ENCODE data around the gene GYS1. TPM values are rescaled to one million over a fixed set of nuclear protein-coding genes. Genes with fewer than 3 reads are reported as not detected.
A peak's percentile ranks its signal among the peaks of the same experiment; 100 is the strongest.

The GYS1 gene
- total and polyA plus RNA-seq, 2 of the 8 experiments (the other 6 are each of a cell fraction or from before 2014, with no cell fraction given): 30.0 to 38.7 TPM

DNA sequence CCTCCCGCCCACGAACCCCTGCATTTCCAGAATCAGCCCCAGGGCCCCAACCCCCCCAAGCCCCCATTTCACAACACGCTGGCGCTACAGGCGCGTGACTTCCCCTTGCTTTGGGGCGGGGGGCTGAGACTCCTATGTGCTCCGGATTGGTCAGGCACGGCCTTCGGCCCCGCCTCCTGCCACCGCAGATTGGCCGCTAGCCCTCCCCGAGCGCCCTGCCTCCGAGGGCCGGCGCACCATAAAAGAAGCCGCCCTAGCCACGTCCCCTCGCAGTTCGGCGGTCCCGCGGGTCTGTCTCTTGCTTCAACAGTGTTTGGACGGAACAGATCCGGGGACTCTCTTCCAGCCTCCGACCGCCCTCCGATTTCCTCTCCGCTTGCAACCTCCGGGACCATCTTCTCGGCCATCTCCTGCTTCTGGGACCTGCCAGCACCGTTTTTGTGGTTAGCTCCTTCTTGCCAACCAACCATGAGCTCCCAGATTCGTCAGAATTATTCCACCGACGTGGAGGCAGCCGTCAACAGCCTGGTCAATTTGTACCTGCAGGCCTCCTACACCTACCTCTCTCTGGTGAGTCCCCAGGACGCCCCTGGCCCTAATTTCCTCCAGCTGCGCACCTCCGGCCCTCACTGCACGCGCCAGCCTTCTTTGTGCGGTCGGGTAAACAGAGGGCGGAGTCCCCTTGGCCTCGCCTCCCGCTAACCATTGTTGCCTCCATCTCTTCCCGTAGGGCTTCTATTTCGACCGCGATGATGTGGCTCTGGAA lies 27.9 kb downstream of the GYS1 start, which contains the start of gene FTL:
Gene FTL, plus strand, starts transcription at position 270 of the 766 bp plus-strand sequence. Its CDS starts 199 bp downstream, at position 469.
- Histone ChIP-seq H3K27ac (ENCODE audit: low read depth, low read length) (peak within 1 kb of the TSS; percentile 76), H3K4me3 (ENCODE audit: extremely low read depth in 1 of 4, insufficient read depth in 2 of 4, low read depth in 3 of 4, low read length in 4 of 4) (peak within 1 kb of the TSS; percentile 86 to 96 (median 92)), H3K4me1 (replicated peaks in 1 of 4; ENCODE audit: control insufficient read depth in 3 of 4, insufficient read depth in 4 of 4, low read length in 3 of 4) (peaks cover 4 to 18% (median 12%) of the 10 kb centered on the region in 4 experiments), H3K4ac (replicated peaks; ENCODE audit: insufficient read length, low read depth, low read length) (peak within 1 kb of the TSS; percentile 97), H3K9me3 (ENCODE audit: insufficient read depth in 2 of 2, low read depth in 1 of 2, low read length in 1 of 2) (no peaks in the 10 kb centered on the region), H4K5ac (ENCODE audit: insufficient read length, low read depth, low read length) (peak within 1 kb of the TSS; percentile 90), H2BK120ac (replicated peaks; ENCODE audit: low read depth, low read length) (peak within 1 kb of the TSS; percentile 67), H3K23ac (ENCODE audit: insufficient read length) (no peak within 1 kb of the TSS), H3K23me2 (ENCODE audit: low read depth, low read length) (peaks cover 17% of the 10 kb centered on the region; the same call in 1 of the 2 replicates), H3K27me3 (replicated peaks in 1 of 4; ENCODE audit: control insufficient read depth in 3 of 4, extremely low read depth in 1 of 4, insufficient read depth in 3 of 4, low read length in 3 of 4) (no peaks in the 10 kb centered on the region), H3K14ac (ENCODE audit: insufficient read length) (no peak within 1 kb of the TSS), H2AK5ac (ENCODE audit: low read depth, low read length) (peak within 1 kb of the TSS; percentile 98), H2BK5ac (ENCODE audit: low read depth, low read length) (peak within 1 kb of the TSS; percentile 94), H3K56ac (replicated peaks; ENCODE audit: insufficient read length, low read depth, low read length) (peak within 1 kb of the TSS; percentile 92), H2BK12ac (ENCODE audit: low read depth, low read length) (peak within 1 kb of the TSS; percentile 84), H3K4me2 (ENCODE audit: insufficient read depth in 1 of 2, low read depth in 2 of 2, low read length in 2 of 2) (peak within 1 kb of the TSS; percentile 89 to 99), H3K9ac (replicated peaks in 1 of 4; ENCODE audit: extremely low read depth in 1 of 4, low read depth in 3 of 4, low read length in 3 of 4) (peak within 1 kb of the TSS; percentile 75 to 87 (median 83)), H2BK20ac (ENCODE audit: low read length) (no peak within 1 kb of the TSS), H4K20me1 (replicated peaks in 1 of 2; ENCODE audit: control insufficient read depth in 1 of 2, insufficient read depth in 2 of 2, low read length in 2 of 2) (peaks cover 3 to 20% of the 10 kb centered on the region in 2 experiments), H2AFZ (ENCODE audit: low read length) (no peak within 1 kb of the TSS), H3K18ac (ENCODE audit: extremely low read depth, low read length) (peak within 1 kb of the TSS; percentile 95), H3K79me1 (ENCODE audit: low read depth, low read length) (peaks cover 5% of the 10 kb centered on the region), H4K91ac (replicated peaks; ENCODE audit: insufficient read length, low read length) (peak within 1 kb of the TSS; percentile 96), H3K36me3 (ENCODE audit: control insufficient read depth in 2 of 4, insufficient read depth in 4 of 4, low read length in 3 of 4) (peaks cover 2 to 36% (median 13%) of the 10 kb centered on the region in 4 experiments; a peak in 5 of 8 replicates), H2BK15ac (ENCODE audit: low read length) (peak within 1 kb of the TSS; percentile 74; the same call in 1 of the 2 replicates), H3K79me2 (ENCODE audit: control insufficient read depth in 1 of 2, insufficient read depth in 2 of 2, low read length in 2 of 2) (peaks cover 0 to 13% of the 10 kb centered on the region in 2 experiments; a peak in 2 of 4 replicates), H4K8ac (ENCODE audit: extremely low read depth, insufficient read depth, low read length) (peak within 1 kb of the TSS; percentile 89; the same call in 1 of the 2 replicates)
- CTCF ChIA-PET (ENCODE audit: partially characterized antibody): interaction anchor here (0.5 to 1.9 kb wide), 5 partner anchors 12 to 123 kb away, joined by 3 to 7 read pairs (median 3); no protein-coding TSS in a partner anchor
- WGBS, 2 experiments (ENCODE audit: extremely low coverage in 1 of 2, insufficient coverage in 1 of 2, insufficient read length in 1 of 2, insufficient replicate concordance in 2 of 2, low coverage in 1 of 2, low lambda C conversion rate in 2 of 2, missing lambda C conversion rate in 1 of 2): 1% methylated on average over 50 of the region's 52 CpGs; no CpG with 5 or more reads in 1 of the 2 experiments
- FAIRE-seq (no peak), DNase-seq (ENCODE audit: low read depth in 1 of 2, low spot score in 2 of 2) (peak; percentile 93 to 96)
- POLR2A ChIA-PET (ENCODE audit: partially characterized antibody): interaction anchor here (0.8 to 5.4 kb wide), 26 partner anchors 8 to 169 kb away, joined by 3 to 56 read pairs (median 6); partner anchors contain the start of genes BAX, DHDH, GYS1 and NUCB1
- TF ChIP-seq BRCA1 (IDR thresholded peaks at IDR 0.05; ENCODE audit: low read depth, low read length): no peak
- peak; percentile 79 for TF ChIP-seq SAP30 (IDR thresholded peaks at IDR 0.05; ENCODE audit: insufficient read depth, insufficient replicate concordance, low read length)
- TF ChIP-seq POLR2A (IDR thresholded peaks at IDR 0.05; ENCODE audit: control extremely low read depth in 1 of 2, low read depth in 2 of 2, low read length in 2 of 2): peak; percentile 98 to 99
- TF ChIP-seq POLR2AphosphoS5 (IDR thresholded peaks at IDR 0.05; ENCODE audit: low read depth, low read length): peak; percentile 99
- TF ChIP-seq CHD2 (IDR thresholded peaks at IDR 0.05; ENCODE audit: low read length): no peak
- peak; percentile 66 for TF ChIP-seq SP1 (IDR thresholded peaks at IDR 0.05; ENCODE audit: low read depth, low read length)
- peak; percentile 22; the same call in 1 of the 2 replicates for TF ChIP-seq MAX (IDR thresholded peaks at IDR 0.05)
- 0 out of 2 replicates have a peak, but pooled peaks have one; percentile 20 for TF ChIP-seq SP2 (IDR thresholded peaks at IDR 0.05; ENCODE audit: low read length)
- peak; percentile 98 for TF ChIP-seq TAF1 (IDR thresholded peaks at IDR 0.05; ENCODE audit: low read depth, low read length)
- TF ChIP-seq TEAD4 (IDR thresholded peaks at IDR 0.05; ENCODE audit: low read depth, low read length): no peak
- TF ChIP-seq SP4 (IDR thresholded peaks at IDR 0.05; ENCODE audit: low read length): peak; percentile 65; the same call in 1 of the 2 replicates
- no peak for TF ChIP-seq CHD1 (IDR thresholded peaks at IDR 0.05; ENCODE audit: low read depth, low read length)
- peak; percentile 96 for TF ChIP-seq TBP (IDR thresholded peaks at IDR 0.05; ENCODE audit: low read depth, low read length)

All from H1 (cell line).